H9 (cell line): ENCODE results near the gene RUNX2. TPM values are rescaled to one million over a fixed set of nuclear protein-coding genes. Genes with fewer than 3 reads are reported as not detected.

Experiments used
- DNase-seq: peaks from one replicate; pipeline ENCODE4 v3.0.0-alpha.2; 2017
- H2AFZ ChIP-seq: one replicate; pipeline ENCODE4 v1.6.1; 2013; ENCODE audit warnings: mild to moderate bottlenecking, low read length, control low read depth, moderate library complexity
- H2AK5ac ChIP-seq: 2 replicates; pipeline ENCODE4 v1.6.1; 2013; ENCODE audit warnings: low read length, control low read depth, mixed read lengths; ENCODE audit not compliant: insufficient read length
- H2BK120ac ChIP-seq: one replicate; pipeline ENCODE4 v1.6.1; 2013; ENCODE audit warnings: low read depth, mild to moderate bottlenecking, low read length, control low read depth, inconsistent platforms; ENCODE audit not compliant: poor library complexity, severe bottlenecking
- H2BK12ac ChIP-seq: 2 replicates; pipeline ENCODE4 v1.6.1; 2013; ENCODE audit warnings: low read length, control low read depth, mixed read lengths, low read depth; ENCODE audit not compliant: insufficient read length
- H2BK15ac ChIP-seq: 2 replicates; pipeline ENCODE4 v1.6.1; 2013; ENCODE audit warnings: low read depth, low read length, control low read depth
- H2BK20ac ChIP-seq: one replicate; pipeline ENCODE4 v1.6.1; 2013; ENCODE audit warnings: low read depth, mild to moderate bottlenecking, low read length, control low read depth, inconsistent platforms; ENCODE audit not compliant: poor library complexity, severe bottlenecking
- H2BK5ac ChIP-seq: 2 replicates; pipeline ENCODE4 v1.6.1; 2013; ENCODE audit warnings: low read length, control low read depth, mixed read lengths; ENCODE audit not compliant: insufficient read length
- H3K14ac ChIP-seq: 2 replicates; pipeline ENCODE4 v1.6.1; 2013; ENCODE audit warnings: low read length, control low read depth; ENCODE audit not compliant: insufficient read depth
- H3K18ac ChIP-seq: 2 replicates; pipeline ENCODE4 v1.6.1; 2013; ENCODE audit warnings: low read depth, mild to moderate bottlenecking, mixed read lengths, low read length, control low read depth; ENCODE audit not compliant: insufficient read length
- H3K23ac ChIP-seq: 2 replicates; pipeline ENCODE4 v1.6.1; 2013; ENCODE audit warnings: low read length, control low read depth, mixed read lengths, low read depth; ENCODE audit not compliant: insufficient read length
- H3K23me2 ChIP-seq: 2 replicates; pipeline ENCODE4 v1.6.1; 2013; ENCODE audit warnings: low read depth, mild to moderate bottlenecking, mixed read lengths, low read length, control low read depth; ENCODE audit not compliant: insufficient read length, poor library complexity, severe bottlenecking
- H3K27ac ChIP-seq: 2 replicates; pipeline ENCODE4 v1.5.1; 2013; ENCODE audit warnings: low read length, control low read depth, mixed read lengths, low read depth; ENCODE audit not compliant: insufficient read length
- H3K27me3 ChIP-seq: 2 replicates; pipeline ENCODE4 v1.6.1; 2013; ENCODE audit warnings: low read length, control low read depth, inconsistent platforms; ENCODE audit not compliant: insufficient read depth
- H3K4ac ChIP-seq: 2 replicates; pipeline ENCODE4 v1.6.1; 2013; ENCODE audit warnings: low read depth, mild to moderate bottlenecking, control low read depth, inconsistent platforms, low read length, moderate library complexity
- H3K4me1 ChIP-seq: 2 replicates; pipeline ENCODE4 v1.6.1; 2013; ENCODE audit warnings: low read length, control low read depth, inconsistent platforms; ENCODE audit not compliant: insufficient read depth
- H3K4me2 ChIP-seq: 2 replicates; pipeline ENCODE4 v1.6.1; 2013; ENCODE audit warnings: low read length, control low read depth, mixed read lengths; ENCODE audit not compliant: insufficient read length, insufficient read depth
- H3K56ac ChIP-seq: 2 replicates; pipeline ENCODE4 v1.6.1; 2013; ENCODE audit warnings: low read depth, mild to moderate bottlenecking, mixed read lengths, low read length, control low read depth; ENCODE audit not compliant: insufficient read length
- H3K79me1 ChIP-seq: 2 replicates; pipeline ENCODE4 v1.6.1; 2013; ENCODE audit warnings: low read depth, mild to moderate bottlenecking, moderate library complexity, low read length, control low read depth, inconsistent platforms; ENCODE audit not compliant: insufficient read depth, poor library complexity, severe bottlenecking
- H3K79me2 ChIP-seq: 2 replicates; pipeline ENCODE4 v1.6.1; 2013; ENCODE audit warnings: low read length, control low read depth, inconsistent platforms; ENCODE audit not compliant: insufficient read depth
- H3K9ac ChIP-seq: 2 replicates; pipeline ENCODE4 v1.6.1; 2013; ENCODE audit warnings: low read length, control low read depth, mixed read lengths; ENCODE audit not compliant: insufficient read length; ENCODE audit errors: extremely low read depth
- H3K9me3 ChIP-seq: one replicate; pipeline ENCODE4 v1.6.1; 2013; ENCODE audit warnings: low read depth, low read length, inconsistent platforms; ENCODE audit not compliant: control insufficient read depth
- H3T11ph ChIP-seq: one replicate; pipeline ENCODE4 v1.6.1; 2013; ENCODE audit warnings: mild to moderate bottlenecking, low read length, control low read depth, inconsistent platforms
- H4K20me1 ChIP-seq: one replicate; pipeline ENCODE4 v1.6.1; 2013; ENCODE audit not compliant: control insufficient read depth, insufficient read length, insufficient read depth
- H4K5ac ChIP-seq: 2 replicates; pipeline ENCODE4 v1.6.1; 2013; ENCODE audit warnings: low read depth, mild to moderate bottlenecking, mixed read lengths, low read length, control low read depth; ENCODE audit not compliant: insufficient read length
- H4K8ac ChIP-seq: replicated peaks from 2 replicates; pipeline ENCODE4 v1.6.1; 2013; ENCODE audit warnings: low read length, control low read depth, mixed read lengths, low read depth; ENCODE audit not compliant: insufficient read length
- H4K91ac ChIP-seq: 2 replicates; pipeline ENCODE4 v1.6.1; 2013; ENCODE audit warnings: low read depth, mild to moderate bottlenecking, moderate library complexity, mixed read lengths, low read length, control low read depth; ENCODE audit not compliant: insufficient read length
- H3K27ac Mint-ChIP-seq, 3 experiments: 2 replicates in 2 of 3; 3 replicates in 1 of 3; pipeline ENCODE4 v1.8.0; 2020 to 2021; ENCODE audit warnings: mixed read lengths in 3 of 3, mild to moderate bottlenecking in 1 of 3, moderate library complexity in 1 of 3
- H3K27me3 Mint-ChIP-seq: 2 replicates; pipeline ENCODE4 v1.8.0; 2021; ENCODE audit warnings: low read depth, mild to moderate bottlenecking, moderate library complexity, mixed read lengths
- H3K36me3 Mint-ChIP-seq, 3 experiments: 2 replicates in 2 of 3; 3 replicates in 1 of 3; pipeline ENCODE4 v1.8.0; 2020 to 2021; ENCODE audit warnings: low read depth in 3 of 3, mixed read lengths in 3 of 3; ENCODE audit not compliant: insufficient read depth in 1 of 3
- H3K4me1 Mint-ChIP-seq, 2 experiments: 2 replicates each; pipeline ENCODE4 v1.8.0; 2020; ENCODE audit warnings: mixed read lengths in 2 of 2
- H3K4me3 Mint-ChIP-seq, 2 experiments: 2 replicates in 1 of 2; 3 replicates in 1 of 2; pipeline ENCODE4 v1.8.0; 2020 to 2021; ENCODE audit warnings: mild to moderate bottlenecking in 2 of 2, mixed read lengths in 2 of 2, moderate library complexity in 1 of 2
- H3K9me3 Mint-ChIP-seq, 2 experiments: 2 replicates in 1 of 2; 3 replicates in 1 of 2; pipeline ENCODE4 v1.8.0; 2020; ENCODE audit warnings: mild to moderate bottlenecking in 2 of 2, mixed read lengths in 2 of 2, moderate library complexity in 1 of 2
- WGBS: extraction: QIAGEN DNeasy Blood & Tissue Kit; methylation state at CpG from one replicate; pipeline ENCODE4 v1.1.7; 2013; ENCODE audit warnings: missing lambda C conversion rate, low lambda C conversion rate, mixed read lengths; ENCODE audit not compliant: insufficient read length; ENCODE audit errors: extremely low coverage; 5-methylcytosine and 5-hydroxymethylcytosine counted together
- total RNA-seq: library from RNA; stranded (reverse); gene quantifications from 2 replicates; pipeline ENCODE4 v1.2.1, GENCODE V29; 2021
- TF ChIP-seq, protein P1 (sequence below): fragments of 200-600 bp; sonication (generic); conservative IDR thresholded peaks from 3 replicates; pipeline ENCODE4 v1.8.0; 2021; ENCODE audit warnings: antibody characterized with exemption, mild to moderate bottlenecking

Gene RUNX2
- total RNA-seq, 1 experiment from 2014 or later = 0.15 TPM

DNA sequence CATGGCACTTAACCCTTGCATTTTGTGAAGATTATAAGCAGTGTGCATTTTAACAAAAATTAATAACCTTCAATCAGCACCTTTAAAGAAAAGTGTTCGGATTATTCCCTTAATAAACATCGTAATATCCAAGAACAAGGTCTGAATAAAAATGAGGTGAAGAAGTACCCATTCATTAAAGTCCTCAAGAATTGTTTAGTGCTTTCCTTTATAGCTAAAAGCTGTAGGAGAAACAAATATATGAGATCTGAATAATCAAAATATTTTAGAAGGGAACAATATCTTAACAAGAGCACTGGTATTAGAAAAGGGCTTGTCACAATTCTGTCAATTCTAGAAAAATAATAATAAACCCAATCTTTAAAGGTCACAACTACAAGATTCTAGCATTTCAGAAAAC lies 217.3 kb downstream of the RUNX2 start:
- H3K27me3 Mint-ChIP-seq = no peaks in the 10 kb centered on the region
- H3K9me3 Mint-ChIP-seq = no peaks in the 10 kb centered on the region
- no peak overlapping the region for H3K4me2 ChIP-seq

More for the DNA sequence above, 217.3 kb downstream of the RUNX2 start:
- TF ChIP-seq, protein P1, sequence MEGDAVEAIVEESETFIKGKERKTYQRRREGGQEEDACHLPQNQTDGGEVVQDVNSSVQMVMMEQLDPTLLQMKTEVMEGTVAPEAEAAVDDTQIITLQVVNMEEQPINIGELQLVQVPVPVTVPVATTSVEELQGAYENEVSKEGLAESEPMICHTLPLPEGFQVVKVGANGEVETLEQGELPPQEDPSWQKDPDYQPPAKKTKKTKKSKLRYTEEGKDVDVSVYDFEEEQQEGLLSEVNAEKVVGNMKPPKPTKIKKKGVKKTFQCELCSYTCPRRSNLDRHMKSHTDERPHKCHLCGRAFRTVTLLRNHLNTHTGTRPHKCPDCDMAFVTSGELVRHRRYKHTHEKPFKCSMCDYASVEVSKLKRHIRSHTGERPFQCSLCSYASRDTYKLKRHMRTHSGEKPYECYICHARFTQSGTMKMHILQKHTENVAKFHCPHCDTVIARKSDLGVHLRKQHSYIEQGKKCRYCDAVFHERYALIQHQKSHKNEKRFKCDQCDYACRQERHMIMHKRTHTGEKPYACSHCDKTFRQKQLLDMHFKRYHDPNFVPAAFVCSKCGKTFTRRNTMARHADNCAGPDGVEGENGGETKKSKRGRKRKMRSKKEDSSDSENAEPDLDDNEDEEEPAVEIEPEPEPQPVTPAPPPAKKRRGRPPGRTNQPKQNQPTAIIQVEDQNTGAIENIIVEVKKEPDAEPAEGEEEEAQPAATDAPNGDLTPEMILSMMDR = no peak
- Histone ChIP-seq H2BK15ac (no peak overlapping the region), H3K4me1 (no peaks in the 10 kb centered on the region), H3K14ac (no peak overlapping the region), H4K20me1 (no peaks in the 10 kb centered on the region), H4K5ac (no peak overlapping the region), H3K23ac (no peak overlapping the region), H3K9me3 (no peaks in the 10 kb centered on the region), H3K79me1 (no peaks in the 10 kb centered on the region), H3T11ph (no peak overlapping the region), H3K9ac (no peak overlapping the region), H2AK5ac (no peak overlapping the region), H4K91ac (no peak overlapping the region), H3K79me2 (no peaks in the 10 kb centered on the region), H3K56ac (no peak overlapping the region), H2BK120ac (no peak overlapping the region), H2BK20ac (no peak overlapping the region), H2AFZ (no peak overlapping the region), H2BK5ac (no peak overlapping the region), H3K27me3 (no peaks in the 10 kb centered on the region), H4K8ac (no peak overlapping the region), H3K23me2 (no peaks in the 10 kb centered on the region), H2BK12ac (no peak overlapping the region), H3K18ac (no peak overlapping the region), H3K27ac (no peak overlapping the region), H3K4ac (no peak overlapping the region)
- H3K4me1 Mint-ChIP-seq = no peaks in the 10 kb centered on the region
- no CpG with 5 or more reads among the region's 2 CpGs for WGBS
- H3K4me3 Mint-ChIP-seq = no peak overlapping the region
- no peaks in the 10 kb centered on the region for H3K36me3 Mint-ChIP-seq
- H3K27ac Mint-ChIP-seq = no peak overlapping the region
- no peak for DNase-seq
